Ascending aorta (tissue), 2 donors: Measurements from ENCODE around the gene MORF4L2. TPM values are rescaled to one million over a fixed set of nuclear protein-coding genes. Genes with fewer than 3 reads are reported as not detected.
"Not testable (repeated sequence)": the region's sequence is repeated elsewhere in the genome, so short reads cannot be mapped to it uniquely, and the experiment has no call there.

Source experiments
- DNase-seq, 2 donors: peaks; one replicate each; pipeline ENCODE4 v3.0.0-alpha.2; 2019; ENCODE audit warnings: low spot score in 2 of 2
- H3K27ac ChIP-seq, 2 donors: fragments of 200-600 bp; sonication (generic); one replicate each; pipeline ENCODE4 v1.5.1; 2016 to 2017; ENCODE audit warnings: mild to moderate bottlenecking in 1 of 2
- H3K27me3 ChIP-seq: fragments of 200-600 bp; sonication (generic); one replicate; pipeline ENCODE4 v1.5.1; 2017
- H3K36me3 ChIP-seq, 2 donors: fragments of 200-600 bp; sonication (generic); one replicate each; pipeline ENCODE4 v1.5.1; 2016
- H3K4me1 ChIP-seq, 2 donors: fragments of 200-600 bp; sonication (generic); one replicate each; pipeline ENCODE4 v1.5.1; 2016 to 2017; ENCODE audit warnings: mild to moderate bottlenecking in 1 of 2
- H3K4me3 ChIP-seq, 2 donors: fragments of 200-600 bp; sonication (generic); one replicate each; pipeline ENCODE4 v1.5.1; 2016 to 2017; ENCODE audit warnings: mild to moderate bottlenecking in 1 of 2
- H3K9me3 ChIP-seq, 2 donors: fragments of 200-600 bp; sonication (generic); one replicate each; pipeline ENCODE4 v1.5.1; 2016
- intact Hi-C: fragments of 100-400 bp; cut with DNase I; formaldehyde crosslinking; loops from one replicate; pipeline ENCODE4 v1.15.1; 2023
- total RNA-seq: library from RNA; depleted of rRNA; stranded (reverse); fragments of >200 nt; gene quantifications from one replicate; pipeline ENCODE4 v1.1.0, GENCODE V29; 2016
- TF ChIP-seq, protein P1 (sequence below), 3 experiments: fragments of 200-600 bp in 2 of 3; fragments of 450-650 bp in 1 of 3; sonication (generic) in 2 of 3; IDR thresholded peaks; one replicate each; pipeline ENCODE4 v1.5.1; 2016 to 2019; ENCODE audit warnings: antibody characterized with exemption in 3 of 3, mild to moderate bottlenecking in 1 of 3, moderate library complexity in 1 of 3

The MORF4L2 gene
- total RNA-seq, 1 donor from 2014 or later, result 211 TPM

DNA sequence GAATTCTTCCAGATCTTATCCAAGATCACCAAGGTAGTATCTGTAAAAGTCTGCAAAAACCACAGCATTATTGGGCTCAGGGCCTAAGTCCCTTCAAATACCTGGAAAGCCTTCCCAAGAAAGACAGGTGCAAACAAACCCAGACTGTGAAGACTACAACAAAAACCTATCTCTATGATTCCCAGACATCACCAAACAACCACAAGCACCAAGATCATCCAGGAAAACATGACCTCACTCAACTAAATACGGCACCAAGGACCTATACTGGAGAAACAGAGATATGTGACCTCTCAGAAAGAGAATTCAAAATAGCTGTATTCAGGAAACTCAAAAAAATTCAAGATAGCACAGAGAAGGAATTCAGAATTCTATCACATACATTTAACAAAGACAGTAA lies 42.4 kb downstream of the MORF4L2 start:
- intact Hi-C loops, result no loop called here
- Histone ChIP-seq H3K4me3 (no peak overlapping the region), H3K4me1 (no peaks in the 10 kb centered on the region), H3K9me3 (peaks cover 0 to 6% of the 10 kb centered on the region in 2 donors), H3K27me3 (no peaks in the 10 kb centered on the region), H3K36me3 (no peaks in the 10 kb centered on the region), H3K27ac (no peak overlapping the region)
- TF ChIP-seq, protein P1, sequence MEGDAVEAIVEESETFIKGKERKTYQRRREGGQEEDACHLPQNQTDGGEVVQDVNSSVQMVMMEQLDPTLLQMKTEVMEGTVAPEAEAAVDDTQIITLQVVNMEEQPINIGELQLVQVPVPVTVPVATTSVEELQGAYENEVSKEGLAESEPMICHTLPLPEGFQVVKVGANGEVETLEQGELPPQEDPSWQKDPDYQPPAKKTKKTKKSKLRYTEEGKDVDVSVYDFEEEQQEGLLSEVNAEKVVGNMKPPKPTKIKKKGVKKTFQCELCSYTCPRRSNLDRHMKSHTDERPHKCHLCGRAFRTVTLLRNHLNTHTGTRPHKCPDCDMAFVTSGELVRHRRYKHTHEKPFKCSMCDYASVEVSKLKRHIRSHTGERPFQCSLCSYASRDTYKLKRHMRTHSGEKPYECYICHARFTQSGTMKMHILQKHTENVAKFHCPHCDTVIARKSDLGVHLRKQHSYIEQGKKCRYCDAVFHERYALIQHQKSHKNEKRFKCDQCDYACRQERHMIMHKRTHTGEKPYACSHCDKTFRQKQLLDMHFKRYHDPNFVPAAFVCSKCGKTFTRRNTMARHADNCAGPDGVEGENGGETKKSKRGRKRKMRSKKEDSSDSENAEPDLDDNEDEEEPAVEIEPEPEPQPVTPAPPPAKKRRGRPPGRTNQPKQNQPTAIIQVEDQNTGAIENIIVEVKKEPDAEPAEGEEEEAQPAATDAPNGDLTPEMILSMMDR (IDR thresholded peaks at IDR 0.05), result no peak
- no peak for DNase-seq

DNA sequence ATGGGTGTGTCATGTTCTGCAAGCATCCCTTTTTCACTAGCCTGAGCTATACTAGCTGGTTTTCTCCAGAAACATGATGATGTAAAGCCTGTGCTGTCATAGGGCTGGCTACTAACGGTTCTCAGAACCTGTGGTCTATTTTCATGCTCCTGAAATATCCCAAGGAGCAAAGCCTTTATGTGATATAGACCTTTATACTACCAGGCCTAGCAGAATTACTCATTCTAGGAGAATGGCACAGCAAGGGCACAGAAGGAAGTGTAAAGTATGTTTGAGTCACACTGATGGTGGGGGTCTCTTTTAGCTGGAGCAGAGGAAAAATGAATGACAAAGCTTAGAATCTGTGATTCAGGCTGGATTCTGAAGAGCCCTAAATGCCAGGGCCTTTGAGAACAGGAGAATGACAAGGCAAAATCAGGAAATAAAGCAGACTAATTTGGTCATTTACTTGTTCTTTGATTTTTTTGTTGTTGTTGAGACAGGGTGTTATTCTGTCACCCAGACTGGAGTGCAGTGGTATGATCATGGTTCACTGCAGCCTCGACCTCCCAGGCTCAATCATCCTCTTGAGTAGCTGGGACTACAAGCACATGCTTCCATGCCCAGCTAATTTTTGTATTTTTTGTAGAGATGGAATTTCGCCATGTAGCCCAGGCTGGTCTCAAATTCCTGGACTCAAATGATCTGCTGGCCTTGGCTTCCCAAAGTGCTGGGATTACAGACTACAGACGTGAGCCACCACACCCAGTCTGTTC lies 45.9 kb downstream of the MORF4L2 start:
- no peak for DNase-seq
- intact Hi-C loops, result no loop called here
- Histone ChIP-seq H3K27ac (no peak overlapping the region), H3K4me3 (no peak overlapping the region), H3K9me3 (no peaks in the 10 kb centered on the region), H3K27me3 (no peaks in the 10 kb centered on the region), H3K36me3 (no peaks in the 10 kb centered on the region), H3K4me1 (no peaks in the 10 kb centered on the region)
- TF ChIP-seq, protein P1 (IDR thresholded peaks at IDR 0.05), result no peak

DNA sequence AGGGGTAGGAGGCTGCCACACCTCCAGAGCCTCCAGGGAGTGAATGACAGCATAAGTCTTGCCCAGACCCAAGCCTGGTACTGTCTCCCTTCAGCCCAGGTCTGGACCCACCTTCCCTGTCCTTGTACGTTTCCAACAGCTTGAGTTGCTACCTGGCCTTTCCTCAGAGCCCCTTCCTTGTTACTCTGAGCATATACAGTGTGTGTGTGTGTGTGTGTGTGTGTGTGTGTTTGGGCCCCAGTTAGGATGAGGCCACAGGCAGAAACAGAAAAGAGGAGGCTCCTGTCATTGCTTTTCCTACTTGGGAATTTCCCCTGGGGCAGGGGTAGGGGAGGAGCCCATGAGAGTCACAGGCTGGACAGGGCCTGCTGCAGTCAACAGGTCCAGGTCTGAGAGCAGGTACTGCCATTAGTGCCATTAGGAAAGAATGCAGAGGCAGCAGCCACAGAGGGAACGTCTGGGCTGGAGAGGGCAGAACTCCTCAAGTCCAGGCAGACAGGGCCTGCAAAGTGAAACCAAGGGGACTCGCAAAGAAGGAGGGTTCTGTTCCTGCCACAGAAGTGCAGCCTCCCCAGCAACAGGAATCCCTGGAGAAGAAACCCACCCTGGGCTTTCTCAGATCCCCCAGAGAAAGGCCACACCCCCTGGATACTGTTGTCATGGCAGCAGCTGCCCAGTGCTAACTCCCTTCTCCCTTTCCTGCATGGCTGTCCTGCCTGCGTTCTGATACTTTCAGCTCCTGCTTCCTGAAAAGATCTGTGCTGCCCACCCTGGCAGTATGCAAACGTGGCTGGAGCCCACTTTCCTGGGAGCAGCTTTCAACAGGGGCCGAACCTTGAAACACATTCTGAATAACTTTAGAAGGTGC lies 47.8 kb downstream of the MORF4L2 start:
- H3K4me1 ChIP-seq, H3K9me3 ChIP-seq, H3K36me3 ChIP-seq, DNase-seq, H3K27me3 ChIP-seq, H3K27ac ChIP-seq, intact Hi-C loops: not testable (repeated sequence)
- H3K4me3 ChIP-seq, result peak overlapping the region in 1 of 2 donors; percentile 28

DNA sequence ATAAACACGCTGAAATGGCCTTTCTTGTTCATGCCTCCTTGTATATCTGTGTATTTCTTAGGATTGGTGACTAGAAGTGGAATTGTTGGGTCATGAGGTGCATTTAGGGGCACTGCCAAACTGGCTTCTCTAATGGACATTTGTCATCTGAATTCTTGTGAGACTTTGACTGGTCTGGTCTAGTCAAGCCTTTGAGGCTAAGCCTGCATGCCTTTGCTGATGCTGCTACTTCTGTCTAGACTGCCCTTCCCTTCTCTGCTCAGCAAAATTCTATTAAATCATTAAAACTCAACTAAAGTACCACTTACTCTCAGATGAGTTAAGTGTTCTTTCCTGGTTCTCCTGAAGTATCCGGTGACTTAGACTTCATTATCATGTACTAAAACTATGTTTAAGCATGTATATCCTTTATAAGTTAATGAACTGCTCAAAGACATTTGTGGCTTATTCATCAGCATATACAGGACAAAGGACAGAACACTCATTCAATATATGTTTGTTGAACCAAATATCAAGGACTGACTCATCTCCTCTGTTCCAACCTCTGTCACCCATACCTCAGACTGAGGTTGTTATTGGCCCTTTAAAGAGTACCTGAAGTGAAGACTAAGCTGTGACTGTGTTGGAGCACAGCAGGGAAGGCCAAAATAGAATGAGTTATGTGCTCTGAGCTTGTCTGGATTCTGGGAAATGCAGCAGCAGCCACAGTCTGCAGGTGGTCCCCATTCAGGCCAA lies 48.7 kb downstream of the MORF4L2 start:
- TF ChIP-seq, protein P1 (IDR thresholded peaks at IDR 0.05), result no peak
- H3K36me3 ChIP-seq, result no peaks in the 10 kb centered on the region
- no peak overlapping the region for H3K4me3 ChIP-seq
- intact Hi-C loops, result no loop called here
- H3K27me3 ChIP-seq, result no peaks in the 10 kb centered on the region
- no peaks in the 10 kb centered on the region for H3K4me1 ChIP-seq
- H3K27ac ChIP-seq, result no peak overlapping the region
- DNase-seq, result no peak
- H3K9me3 ChIP-seq, result no peaks in the 10 kb centered on the region

DNA sequence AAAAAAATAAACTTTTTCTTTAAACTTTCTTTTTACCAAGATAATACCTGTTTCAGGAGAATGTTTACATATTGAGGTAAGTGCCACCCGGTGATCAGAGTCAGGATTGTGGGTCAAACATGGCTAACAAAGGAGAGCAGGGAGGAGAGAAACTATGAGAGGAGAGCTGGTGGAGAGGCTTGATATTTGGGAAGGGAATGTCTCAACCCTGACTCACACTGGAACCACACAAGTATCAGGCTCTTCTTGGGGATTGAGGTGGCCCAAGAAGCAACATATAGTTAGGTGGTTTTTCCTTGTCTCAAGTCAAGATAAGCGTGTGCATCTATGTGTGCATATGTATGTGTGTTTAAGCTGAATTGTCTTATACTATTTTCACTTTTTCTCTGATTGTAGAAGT lies 51.1 kb downstream of the MORF4L2 start:
- no peaks in the 10 kb centered on the region for H3K27me3 ChIP-seq
- no peak for DNase-seq
- intact Hi-C loops, result no loop called here
- no peaks in the 10 kb centered on the region for H3K4me1 ChIP-seq
- no peaks in the 10 kb centered on the region for H3K9me3 ChIP-seq
- H3K36me3 ChIP-seq, result no peaks in the 10 kb centered on the region
- no peak overlapping the region for H3K27ac ChIP-seq
- no peak overlapping the region for H3K4me3 ChIP-seq
- TF ChIP-seq, protein P1 (IDR thresholded peaks at IDR 0.05), result no peak
